CD14-positive monocyte (primary cell): ENCODE results near the gene ARHGAP32. TPM values are rescaled to one million over a fixed set of nuclear protein-coding genes. Genes with fewer than 3 reads are reported as not detected.
A peak's percentile ranks its signal among the peaks of the same experiment; 100 is the strongest.

Experiments used
- DNase-seq, 3 donors: peaks; one replicate each; pipeline ENCODE4 v3.0.0-alpha.2; 2011 to 2022
- H2AFZ ChIP-seq: 2 replicates; pipeline ENCODE4 v1.6.0; 2012; ENCODE audit warnings: mild to moderate bottlenecking, low read depth, low read length, inconsistent platforms; ENCODE audit not compliant: insufficient read depth, poor library complexity, severe bottlenecking
- H3K27ac ChIP-seq, 2 donors: 1 replicate in 1 of 2; 2 replicates in 1 of 2; pipeline ENCODE4 v1.5.1; 2012 to 2013; ENCODE audit warnings: low read length in 2 of 2, control low read depth in 1 of 2, inconsistent platforms in 1 of 2, low read depth in 1 of 2, mild to moderate bottlenecking in 1 of 2
- H3K27me3 ChIP-seq, 2 donors: one replicate each; pipeline versions ENCODE4 v1.6.0 to v1.6.1; 2011 to 2013; ENCODE audit warnings: low read length in 2 of 2; ENCODE audit not compliant: control insufficient read depth in 2 of 2, insufficient read depth in 2 of 2
- H3K36me3 ChIP-seq, 2 donors: replicated peaks in 1 of 2; 1 replicate in 1 of 2; 2 replicates in 1 of 2; pipeline versions ENCODE4 v1.5.1 to v1.6.1; 2012 to 2013; ENCODE audit warnings: low read length in 2 of 2, control low read depth in 1 of 2, inconsistent platforms in 1 of 2, mild to moderate bottlenecking in 1 of 2; ENCODE audit not compliant: insufficient read depth in 2 of 2, control insufficient read depth in 1 of 2
- H3K4me1 ChIP-seq, 2 donors: 1 replicate in 1 of 2; 2 replicates in 1 of 2; pipeline versions ENCODE4 v1.5.1 to v1.6.1; 2012 to 2013; ENCODE audit warnings: low read length in 2 of 2, control low read depth in 1 of 2, inconsistent platforms in 1 of 2, mild to moderate bottlenecking in 1 of 2, moderate library complexity in 1 of 2; ENCODE audit not compliant: insufficient read depth in 2 of 2, control insufficient read depth in 1 of 2
- H3K4me2 ChIP-seq: replicated peaks from 2 replicates; pipeline ENCODE3; 2012; ENCODE audit warnings: low read length, moderate library complexity, mild to moderate bottlenecking; ENCODE audit not compliant: poor library complexity, severe bottlenecking; ENCODE audit errors: extremely low read depth
- H3K4me3 ChIP-seq, 3 experiments: fragments of 200-600 bp in 1 of 3; sonication (generic) in 1 of 3; replicated peaks in 1 of 3; 1 replicate in 2 of 3; 2 replicates in 1 of 3; pipeline ENCODE4 v1.5.1; 2011 to 2013; ENCODE audit warnings: low read length in 3 of 3, mild to moderate bottlenecking in 3 of 3, control low read depth in 2 of 3, low read depth in 2 of 3, inconsistent platforms in 1 of 3, moderate library complexity in 1 of 3
- H3K79me2 ChIP-seq: 2 replicates; pipeline ENCODE4 v1.6.0; 2012; ENCODE audit warnings: mild to moderate bottlenecking, control low read depth, inconsistent platforms, low read length, moderate library complexity; ENCODE audit not compliant: insufficient read depth
- H3K9ac ChIP-seq: 2 replicates; pipeline ENCODE4 v1.6.0; 2017; ENCODE audit warnings: low read length, mild to moderate bottlenecking; ENCODE audit not compliant: insufficient read depth, poor library complexity, severe bottlenecking
- H3K9me3 ChIP-seq, 2 donors: replicated peaks in 1 of 2; 1 replicate in 1 of 2; 2 replicates in 1 of 2; pipeline versions ENCODE4 v1.5.1 to v1.6.1; 2012 to 2013; ENCODE audit warnings: low read length in 2 of 2, control low read depth in 1 of 2; ENCODE audit not compliant: control insufficient read depth in 1 of 2, insufficient read depth in 1 of 2
- H4K20me1 ChIP-seq: 2 replicates; pipeline ENCODE4 v1.6.0; 2012; ENCODE audit warnings: mild to moderate bottlenecking, low read length, control low read depth, moderate library complexity; ENCODE audit not compliant: insufficient read depth
- H3K27ac Mint-ChIP-seq, 7 donors: one replicate each; pipeline ENCODE4 v1.8.0; 2020; ENCODE audit warnings: mild to moderate bottlenecking in 7 of 7, mixed read lengths in 7 of 7, moderate library complexity in 6 of 7, inconsistent platforms in 2 of 7
- H3K27me3 Mint-ChIP-seq, 3 donors: one replicate each; pipeline ENCODE4 v1.8.0; 2021 to 2022; ENCODE audit warnings: low read depth in 3 of 3, mild to moderate bottlenecking in 3 of 3, mixed read lengths in 3 of 3, moderate library complexity in 3 of 3, inconsistent platforms in 1 of 3
- H3K36me3 Mint-ChIP-seq, 2 donors: one replicate each; pipeline ENCODE4 v1.8.0; 2020; ENCODE audit warnings: mixed read lengths in 2 of 2, inconsistent platforms in 1 of 2, mild to moderate bottlenecking in 1 of 2
- H3K4me1 Mint-ChIP-seq: one replicate; pipeline ENCODE4 v1.8.0; 2020; ENCODE audit warnings: mild to moderate bottlenecking, mixed read lengths
- H3K4me3 Mint-ChIP-seq, 2 donors: one replicate each; pipeline ENCODE4 v1.8.0; 2020; ENCODE audit warnings: mild to moderate bottlenecking in 2 of 2, mixed read lengths in 2 of 2, moderate library complexity in 1 of 2
- H3K9me3 Mint-ChIP-seq, 7 donors: one replicate each; pipeline ENCODE4 v1.8.0; 2020 to 2022; ENCODE audit warnings: mixed read lengths in 7 of 7, mild to moderate bottlenecking in 6 of 7, moderate library complexity in 6 of 7, inconsistent platforms in 2 of 7
- CTCF ChIP-seq: fragments of 200-600 bp; IDR thresholded peaks from one replicate; pipeline ENCODE4 v1.8.0; 2022; ENCODE audit warnings: antibody characterized with exemption, mild to moderate bottlenecking
- WGBS: methylation state at CpG from one replicate; pipeline ENCODE4 v1.1.5; 2013; ENCODE audit warnings: missing lambda C conversion rate; ENCODE audit not compliant: insufficient coverage; 5-methylcytosine and 5-hydroxymethylcytosine counted together
- intact Hi-C, 2 donors: fragments of 100-400 bp; cut with micrococcal nuclease; formaldehyde crosslinking; loops; one replicate each; pipeline versions ENCODE4 v1.15.0 to v1.15.1; 2023
- polyA plus RNA-seq, 3 donors: library from polyadenylated mRNA; depleted of rRNA in 1 of 3; unstranded in 2 of 3; stranded (reverse) in 1 of 3; fragments of 300-500 nt in 2 of 3; fragments of >200 nt in 1 of 3; fragmentation: Illumina TruSeq in 2 of 3; gene quantifications; 1 replicate in 2 of 3; 2 replicates in 1 of 3; pipeline ENCODE4 v1.2.3, GENCODE V29; 2012 to 2021

Gene ARHGAP32
- polyA plus RNA-seq, 3 donors: 0.13 to 3.4 (median 0.72) TPM

- TF ChIP-seq CTCF: no peak
- Histone ChIP-seq H2AFZ (no peak overlapping the region), H4K20me1 (no peaks in the 10 kb centered on the region), H3K4me2 (no peak overlapping the region), H3K27me3 (no peaks in the 10 kb centered on the region), H3K27ac (no peak overlapping the region), H3K4me3 (no peak overlapping the region), H3K79me2 (no peaks in the 10 kb centered on the region), H3K9ac (no peak overlapping the region), H3K9me3 (peaks cover 0 to 19% of the 10 kb centered on the region in 2 donors), H3K4me1 (no peaks in the 10 kb centered on the region), H3K36me3 (no peaks in the 10 kb centered on the region)
- H3K27ac Mint-ChIP-seq: no peak overlapping the region
- H3K27me3 Mint-ChIP-seq: no peaks in the 10 kb centered on the region
- H3K4me3 Mint-ChIP-seq: no peak overlapping the region
- peaks cover 2 to 18% (median 11%) of the 10 kb centered on the region in 7 donors for H3K9me3 Mint-ChIP-seq
- peaks cover 2% of the 10 kb centered on the region for H3K4me1 Mint-ChIP-seq
- H3K36me3 Mint-ChIP-seq: peaks cover 2 to 5% of the 10 kb centered on the region in 2 donors
- intact Hi-C loops: no loop called here
- no CpG with 5 or more reads among the region's 2 CpGs for WGBS
- no peak for DNase-seq
Measured at GRCh38 chr11:129144256-129144655, 47.9 kb downstream of the ARHGAP32 start.

- peak in 1 of 3 donors; percentile 27 for DNase-seq
- H3K36me3 Mint-ChIP-seq: peaks cover 2 to 3% of the 10 kb centered on the region in 2 donors
- no peak overlapping the region for H3K4me3 Mint-ChIP-seq
- Histone ChIP-seq H3K36me3 (no peaks in the 10 kb centered on the region), H3K27ac (no peak overlapping the region), H3K9me3 (peaks cover 0 to 10% of the 10 kb centered on the region in 2 donors), H3K4me3 (no peak overlapping the region), H3K4me1 (no peaks in the 10 kb centered on the region), H3K4me2 (no peak overlapping the region), H3K9ac (no peak overlapping the region), H4K20me1 (no peaks in the 10 kb centered on the region), H3K27me3 (no peaks in the 10 kb centered on the region), H3K79me2 (no peaks in the 10 kb centered on the region), H2AFZ (no peak overlapping the region)
- H3K27me3 Mint-ChIP-seq: no peaks in the 10 kb centered on the region
- TF ChIP-seq CTCF: no peak
- 93% methylated on average over 5 of the region's 8 CpGs for WGBS
- H3K4me1 Mint-ChIP-seq: peaks cover 2% of the 10 kb centered on the region
- peaks cover 2 to 10% (median 8%) of the 10 kb centered on the region in 7 donors for H3K9me3 Mint-ChIP-seq
- intact Hi-C loops: no loop called here
- peak overlapping the region in 1 of 7 donors; percentile 73 for H3K27ac Mint-ChIP-seq
Measured at GRCh38 chr11:129143335-129143734, 48.8 kb downstream of the ARHGAP32 start.
